ENCODE results near the gene ZNF263.

The ZNF263 gene

DNA sequence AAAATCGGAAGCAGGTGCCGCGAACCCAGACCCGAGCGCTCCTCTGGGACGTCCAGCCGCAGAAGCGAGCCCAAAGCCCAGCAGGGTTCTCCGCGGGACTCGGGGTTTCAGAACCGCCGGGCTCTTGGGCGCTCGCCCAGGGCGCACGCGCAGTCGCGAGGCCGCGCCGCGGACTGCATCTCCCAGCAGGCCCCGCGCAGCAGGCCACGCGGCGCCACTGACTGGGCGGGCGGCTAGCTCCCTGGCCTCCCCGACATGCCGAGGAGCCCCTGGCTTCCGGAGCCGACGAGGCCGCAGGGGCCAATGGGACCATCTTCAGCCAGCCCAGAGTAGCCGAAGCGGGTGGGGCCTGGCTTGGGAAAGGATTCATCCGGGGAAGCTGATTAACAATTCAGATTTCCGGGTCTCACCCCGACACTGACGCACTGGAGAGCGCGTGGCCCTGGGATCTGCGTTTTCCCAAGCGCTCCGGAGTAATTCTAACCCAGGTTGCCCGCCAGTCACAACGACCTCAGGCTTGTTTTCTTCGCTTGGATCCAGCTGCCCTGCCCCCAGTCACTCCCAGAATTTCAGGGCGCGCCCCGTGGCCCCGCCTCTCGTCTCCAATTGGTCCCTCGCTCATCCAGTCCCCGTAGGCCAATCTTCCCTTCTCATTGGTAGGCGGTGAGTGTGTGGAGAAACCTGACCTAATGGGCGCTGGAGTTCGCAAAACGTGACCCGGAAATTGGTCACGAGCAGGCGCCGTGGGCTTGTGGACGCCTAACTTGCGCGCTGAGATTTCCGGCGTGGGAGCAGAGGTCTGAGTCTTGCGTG, at the start of gene ZNF263:
ZNF263 (plus strand) TSS at position 762 of the 813 bp plus-strand sequence. CDS start 328 bp downstream, outside the sequence.
- DNase-seq = peak; percentile 94

DNA sequence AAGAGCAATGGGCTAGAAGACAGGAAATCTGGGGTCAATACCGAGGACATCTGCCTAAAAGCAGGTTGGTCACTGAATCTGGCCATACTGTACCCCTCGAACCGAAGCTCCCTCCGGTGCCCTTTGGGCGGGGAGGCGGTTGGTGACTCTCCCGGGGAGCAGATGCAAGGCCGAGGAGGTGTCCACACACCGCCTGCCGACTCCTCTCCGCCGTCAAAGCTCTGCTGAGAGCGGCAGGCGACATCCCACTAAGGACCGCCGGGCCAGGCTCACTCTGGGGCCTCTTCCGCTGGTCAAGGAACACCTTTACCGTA, 48.8 kb upstream of the ZNF263 start:
- no peak for DNase-seq

- peak; percentile 83 for DNase-seq
Observed at GRCh38 chr16:3234857-3235561, 48.3 kb upstream of the ZNF263 start, which contains the start of gene ZNF200. Gene ZNF200 (minus strand): TSS chr16:3235158. CDS start chr16:3233755, 1,403 bp downstream.

GRCh38 chr16:3235856-3236669, 47.2 kb upstream of the ZNF263 start:
- no peak for DNase-seq

DNA sequence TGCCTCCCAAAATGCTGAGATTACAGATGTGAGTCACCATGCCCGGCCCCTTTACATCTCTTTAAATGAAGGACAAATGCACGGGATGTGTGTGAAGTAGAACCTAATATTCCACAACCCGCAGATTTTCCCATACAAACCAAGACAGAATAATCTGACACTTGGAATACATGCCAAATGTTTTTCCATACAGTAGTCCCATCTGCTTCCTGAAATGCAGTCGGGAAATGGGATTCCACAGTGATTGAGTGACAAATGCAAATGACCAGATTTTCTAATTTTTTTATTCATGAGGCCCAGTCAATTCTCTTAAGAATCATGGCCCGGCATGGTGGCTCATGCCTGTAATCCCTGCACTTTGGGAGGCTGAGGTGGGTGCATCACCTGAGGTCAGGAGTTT, 41.5 kb upstream of the ZNF263 start:
- no peak for DNase-seq

DNA sequence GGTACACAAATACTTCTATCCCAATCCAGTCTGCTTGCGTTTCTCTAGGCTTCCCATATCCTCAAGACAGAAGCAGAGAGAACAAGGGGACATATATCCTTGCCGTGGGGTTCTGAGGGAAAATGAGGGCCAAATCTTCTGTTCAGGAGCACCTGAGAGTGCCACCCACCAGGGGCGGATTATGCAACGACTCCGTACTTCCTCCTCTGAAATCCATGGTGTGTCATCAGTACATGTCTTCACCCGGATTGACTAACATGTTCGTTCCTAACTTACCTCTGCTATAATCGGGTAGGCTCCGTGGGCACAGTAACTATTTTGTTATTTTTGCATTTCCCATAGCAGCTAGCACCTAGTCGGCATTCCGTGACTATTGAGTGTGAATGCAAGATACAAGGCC, 40.6 kb upstream of the ZNF263 start:
- no peak for DNase-seq

GRCh38 chr16:3243882-3244281, 39.4 kb upstream of the ZNF263 start:
- no peak for DNase-seq

DNA sequence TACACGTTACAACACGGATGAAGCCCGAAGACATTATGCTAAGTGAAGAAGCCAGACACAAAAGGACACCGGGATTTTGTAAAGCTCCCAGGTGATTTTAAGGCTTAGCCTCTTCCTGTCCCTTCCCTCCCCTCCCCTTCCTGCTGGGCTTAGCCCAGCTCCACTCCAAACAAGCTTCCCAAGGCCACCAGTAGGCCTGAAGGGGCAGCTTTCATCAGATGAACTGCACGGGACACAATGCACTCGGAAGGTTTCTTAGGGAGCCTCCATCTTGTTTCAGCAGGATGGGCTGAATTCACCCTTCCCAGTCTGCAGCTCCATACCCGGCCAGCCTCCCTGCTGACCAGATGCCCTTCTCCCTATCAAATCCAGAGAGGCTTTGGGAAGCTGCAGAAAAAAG, 37.3 kb upstream of the ZNF263 start:
- no peak for DNase-seq

GRCh38 chr16:3246876-3247275, 36.4 kb upstream of the ZNF263 start:
- no peak for DNase-seq

- DNase-seq = no peak
Observed at GRCh38 chr16:3248596-3248995, 34.7 kb upstream of the ZNF263 start.

DNA sequence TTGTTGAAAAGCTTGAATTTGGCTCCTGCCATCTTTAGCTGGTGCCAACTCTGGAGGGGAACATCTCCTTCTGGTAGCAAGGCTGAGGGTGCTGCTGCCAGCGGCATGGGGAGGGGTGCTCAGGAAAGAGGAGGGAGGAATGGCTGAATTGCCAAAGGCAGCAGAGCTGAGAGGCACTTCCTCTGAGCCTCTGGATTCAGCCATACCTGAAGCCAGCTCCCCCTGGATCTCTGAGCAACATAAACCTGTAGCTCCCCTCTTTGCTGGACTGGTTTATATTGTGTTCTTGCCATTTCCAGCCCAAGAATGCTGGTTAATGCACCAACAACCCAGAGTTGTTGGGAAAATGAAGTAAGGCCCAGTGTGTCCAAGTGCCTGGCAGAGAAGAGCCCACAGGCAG, 34.3 kb upstream of the ZNF263 start:
- no peak for DNase-seq

DNA sequence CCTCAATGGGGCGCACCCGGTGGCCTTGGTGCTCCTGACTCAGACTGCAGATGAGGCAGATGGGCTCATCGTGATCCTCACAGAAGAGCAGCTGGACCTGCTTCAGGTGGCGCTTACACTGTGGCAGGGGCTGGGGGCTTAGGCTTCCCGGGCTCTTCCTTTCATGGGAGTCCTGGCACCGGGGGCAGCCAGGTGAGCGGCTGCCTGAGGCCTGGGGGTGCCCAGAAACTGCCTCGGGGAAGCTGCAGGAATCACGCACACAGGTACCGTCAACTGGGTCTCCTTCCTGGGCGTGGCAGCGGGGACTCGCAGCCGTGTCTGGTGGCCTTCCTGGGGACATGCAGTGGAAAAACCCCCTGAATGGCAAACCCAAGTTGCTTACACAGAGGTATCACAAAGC, 33.8 kb upstream of the ZNF263 start:
- no peak for DNase-seq

GRCh38 chr16:3252967-3253366, 30.3 kb upstream of the ZNF263 start:
- no peak for DNase-seq

GRCh38 chr16:3254309-3254708, 29.0 kb upstream of the ZNF263 start:
- DNase-seq = no peak

DNA sequence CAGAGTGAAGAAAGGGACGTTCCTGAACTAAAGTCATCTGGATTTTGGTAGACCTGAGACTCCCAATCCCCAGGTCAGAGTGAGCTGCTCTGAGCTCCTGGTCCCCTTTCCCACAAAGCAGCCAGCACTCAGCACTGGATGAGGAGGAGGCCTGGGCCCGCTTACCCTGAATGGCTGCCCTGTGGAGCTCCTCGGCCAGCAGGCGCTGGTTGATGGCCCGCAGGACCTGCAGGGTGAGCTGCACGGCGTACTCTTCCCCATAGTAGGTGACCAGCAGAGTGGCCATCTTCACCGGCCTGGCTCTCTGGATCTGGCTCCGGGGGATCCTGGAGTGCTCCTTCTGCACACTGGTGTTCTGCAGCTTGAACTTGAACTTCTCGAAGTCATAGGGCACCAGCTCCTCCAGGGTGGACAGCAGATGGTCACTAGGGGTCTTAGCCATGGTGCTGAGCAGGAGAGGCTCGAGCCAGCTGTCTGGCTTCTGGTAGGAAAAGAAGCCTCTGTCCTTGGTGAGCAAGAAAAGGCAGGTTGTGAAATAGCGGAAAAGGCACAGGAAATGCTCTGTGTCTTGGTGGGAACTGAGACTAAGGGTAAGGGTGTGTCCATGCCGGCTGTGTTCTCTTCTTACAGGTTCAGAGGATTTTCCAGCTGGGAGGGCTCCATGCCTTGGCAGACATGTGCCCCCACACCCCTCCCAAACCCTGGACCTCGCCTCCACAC, 27.0 kb upstream of the ZNF263 start, which contains the start of gene MEFV:
MEFV (minus strand) TSS at position 488 of the 720 bp plus-strand sequence; CDS start at position 442, 46 bp downstream.
- peak; percentile 16 for DNase-seq

DNA sequence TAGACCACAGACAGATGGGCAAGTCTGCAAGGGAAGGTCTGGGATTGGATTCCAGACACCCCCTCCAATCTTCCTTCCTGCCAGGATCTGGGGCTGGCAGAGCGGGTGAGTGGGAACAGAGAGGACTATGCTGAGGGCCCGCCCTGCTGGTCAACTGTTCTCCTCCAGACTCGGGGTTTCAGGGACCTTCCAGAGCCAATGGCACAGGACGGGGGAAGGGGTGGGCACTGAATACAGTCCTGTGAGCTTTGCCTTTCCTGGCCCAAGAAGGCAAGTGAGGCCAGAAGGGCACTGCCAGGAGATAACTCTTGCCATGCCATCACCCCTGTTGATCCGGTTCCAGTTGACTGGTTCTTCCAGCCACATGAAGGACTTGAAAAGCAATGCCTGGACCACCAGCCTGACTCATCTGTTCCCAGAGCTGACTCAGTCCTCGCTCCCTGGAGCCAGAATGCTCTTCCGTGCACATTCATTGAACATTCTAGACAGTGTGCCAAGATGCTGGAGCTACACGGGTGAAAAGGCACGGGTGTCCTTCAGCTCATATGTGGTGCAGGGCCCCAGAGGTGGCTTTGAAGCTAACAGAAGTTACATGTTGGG, 26.3 kb upstream of the ZNF263 start:
- DNase-seq = no peak

DNA sequence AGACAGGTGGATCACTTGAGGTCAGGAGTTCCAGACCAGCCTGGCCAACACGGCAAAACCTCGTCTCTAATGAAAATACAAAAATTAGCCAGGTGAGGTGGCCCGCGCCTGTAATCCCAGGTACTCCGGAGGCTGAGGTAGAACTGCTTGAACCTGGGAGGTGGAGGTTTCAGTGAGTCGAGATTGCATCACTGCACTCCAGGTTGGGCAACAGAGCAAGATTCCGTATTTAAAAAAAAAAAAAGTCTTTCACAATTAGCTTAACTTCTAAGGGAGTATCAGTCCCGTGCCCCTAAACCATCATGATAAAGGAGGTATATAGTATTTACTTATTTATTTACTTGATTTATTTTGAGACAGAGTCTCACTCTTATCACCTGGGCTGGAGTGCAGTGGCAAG, 23.5 kb upstream of the ZNF263 start:
- no peak for DNase-seq

DNA sequence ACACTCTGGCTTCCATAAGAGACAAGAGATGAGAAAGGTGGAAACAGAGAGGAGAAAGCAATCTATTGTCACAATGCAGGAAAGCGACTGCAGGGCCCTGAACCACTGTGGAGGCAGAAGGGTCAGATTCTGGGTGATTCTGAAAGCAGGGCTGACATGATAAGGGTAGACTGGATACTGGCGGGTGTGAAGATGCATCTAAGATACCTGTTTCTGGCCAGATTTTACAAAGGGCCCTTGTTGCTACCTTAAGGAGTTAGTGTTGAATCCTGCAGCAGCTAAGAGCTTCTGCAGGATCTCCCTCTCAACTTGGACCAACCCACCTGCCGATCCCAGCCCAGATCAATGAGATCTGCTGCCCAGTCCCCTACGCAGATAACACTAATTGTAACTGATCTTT, 20.8 kb upstream of the ZNF263 start:
- DNase-seq = no peak

DNA sequence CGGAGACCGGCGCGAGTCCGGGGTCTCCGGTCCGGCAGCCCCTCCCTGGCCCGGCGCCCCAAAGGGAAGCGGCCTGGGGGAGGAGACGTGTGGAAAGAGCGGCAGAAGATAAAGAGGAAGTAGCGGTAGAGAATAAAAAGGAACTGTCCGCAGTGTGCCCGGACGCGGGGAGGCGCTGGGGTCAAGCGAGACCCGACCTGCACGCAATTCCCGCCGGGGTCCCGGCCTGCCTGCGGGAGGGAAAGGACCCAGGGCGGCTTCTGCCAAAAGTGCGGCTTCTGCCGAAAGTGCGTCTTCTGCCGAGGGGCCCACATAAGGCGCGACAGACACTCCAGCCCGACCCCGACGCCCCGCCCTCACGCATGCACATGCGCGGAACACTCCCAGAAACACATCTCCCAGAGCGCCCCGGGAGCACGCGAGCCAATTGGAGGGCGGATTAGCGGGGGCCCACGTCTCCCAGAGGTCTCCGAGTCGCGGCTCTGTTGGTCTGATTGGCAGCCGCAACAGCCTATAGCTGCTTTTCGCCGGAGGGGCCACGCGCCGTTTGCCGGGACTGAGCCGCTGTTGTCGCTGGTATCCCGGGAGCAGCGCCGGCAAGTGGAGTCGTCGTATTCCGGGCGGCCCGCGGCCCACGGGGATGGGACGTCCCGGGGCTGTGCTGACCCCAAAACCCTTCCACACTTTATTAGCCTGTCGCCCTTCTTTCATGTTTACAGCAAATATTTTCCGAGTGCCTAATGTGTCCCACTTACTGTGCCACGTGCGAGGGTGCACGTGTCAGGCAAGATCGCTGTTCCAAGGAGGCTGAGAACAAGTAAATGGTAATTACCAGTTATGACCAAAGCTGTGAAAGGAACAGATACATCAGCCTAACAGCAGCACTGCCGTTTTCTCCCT, 18.9 kb upstream of the ZNF263 start:
- peak; percentile 96 for DNase-seq

DNA sequence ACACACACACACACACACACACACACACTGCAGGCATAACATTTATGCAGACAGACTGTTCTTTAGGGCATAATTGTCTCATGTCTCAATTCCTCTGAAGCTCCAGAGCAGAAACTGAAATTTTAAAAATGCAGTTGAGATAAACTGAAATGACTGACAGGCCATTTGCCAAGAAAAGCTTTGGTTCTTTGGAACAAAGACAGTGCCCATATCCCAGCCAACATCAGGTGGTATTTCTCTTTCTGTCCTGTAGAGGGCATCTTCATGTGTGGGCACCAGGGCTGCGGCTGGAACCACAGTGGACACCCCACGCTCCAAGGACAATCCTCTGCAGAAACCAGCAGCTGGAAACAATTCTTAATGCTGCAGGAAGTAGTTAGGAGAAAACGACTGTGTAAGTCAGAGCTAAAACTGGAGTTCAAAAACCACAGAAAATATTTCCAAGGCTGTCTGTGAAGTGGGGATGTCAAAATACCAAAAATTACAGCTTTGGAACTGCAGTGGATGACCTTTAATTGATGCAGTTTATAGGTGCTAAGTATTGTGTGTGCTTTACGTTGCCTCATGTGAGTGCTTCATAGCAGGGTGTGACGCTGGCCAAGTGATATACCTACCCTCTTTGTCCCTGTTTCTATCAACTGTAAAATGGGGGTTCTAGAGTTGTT, 16.3 kb upstream of the ZNF263 start:
- no peak for DNase-seq

DNA sequence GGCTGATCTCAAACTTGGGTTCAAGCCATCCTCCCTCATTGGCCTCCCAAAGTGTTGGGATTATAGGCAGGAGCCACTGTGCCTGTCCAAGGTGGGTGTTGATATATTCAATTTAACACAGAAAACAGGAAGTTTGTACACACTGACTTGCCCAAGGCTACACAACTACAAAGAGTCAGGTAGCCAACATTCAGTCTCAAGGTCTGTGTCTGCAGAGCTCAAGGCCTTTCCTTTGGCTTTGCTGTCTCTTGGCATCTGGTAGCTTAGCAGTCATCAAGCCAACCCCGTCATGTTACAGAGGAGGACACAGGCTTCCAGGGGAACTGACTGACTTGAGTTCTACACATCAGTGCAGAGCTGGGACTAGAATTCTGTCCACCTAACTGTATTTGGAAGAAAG, 15.0 kb upstream of the ZNF263 start:
- DNase-seq = no peak

Measured in NCI-H446 treated with DMSO at 0.1 percent for 48 hours (cell line).